ENCODE data around the gene SLC44A3.

The SLC44A3 gene

DNA sequence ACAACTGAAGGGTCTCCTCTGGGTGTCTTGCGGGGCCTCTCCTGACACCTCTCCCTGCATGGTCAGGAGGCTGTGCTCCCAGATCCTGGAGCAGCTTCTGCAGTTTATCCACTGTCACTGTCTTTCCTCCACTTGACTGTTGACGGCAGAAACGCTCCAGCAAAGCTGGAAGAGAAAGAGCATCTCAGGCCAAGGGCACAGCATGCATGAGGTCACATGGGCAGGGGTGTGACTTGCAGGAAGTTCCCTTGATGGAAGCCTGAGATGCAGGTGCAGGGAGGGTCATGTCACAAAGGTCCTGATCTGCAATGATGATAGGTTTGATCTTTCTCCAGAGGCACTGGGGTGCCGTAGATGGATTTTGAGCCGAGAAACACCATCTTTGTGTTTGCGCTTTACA is 23.3 kb downstream of the SLC44A3 start:
- no peak overlapping the region for H3K4me3 ChIP-seq (ENCODE audit: low read depth, low read length)
- POLR2A ChIA-PET = no interaction called here
- TF ChIP-seq, protein P1, sequence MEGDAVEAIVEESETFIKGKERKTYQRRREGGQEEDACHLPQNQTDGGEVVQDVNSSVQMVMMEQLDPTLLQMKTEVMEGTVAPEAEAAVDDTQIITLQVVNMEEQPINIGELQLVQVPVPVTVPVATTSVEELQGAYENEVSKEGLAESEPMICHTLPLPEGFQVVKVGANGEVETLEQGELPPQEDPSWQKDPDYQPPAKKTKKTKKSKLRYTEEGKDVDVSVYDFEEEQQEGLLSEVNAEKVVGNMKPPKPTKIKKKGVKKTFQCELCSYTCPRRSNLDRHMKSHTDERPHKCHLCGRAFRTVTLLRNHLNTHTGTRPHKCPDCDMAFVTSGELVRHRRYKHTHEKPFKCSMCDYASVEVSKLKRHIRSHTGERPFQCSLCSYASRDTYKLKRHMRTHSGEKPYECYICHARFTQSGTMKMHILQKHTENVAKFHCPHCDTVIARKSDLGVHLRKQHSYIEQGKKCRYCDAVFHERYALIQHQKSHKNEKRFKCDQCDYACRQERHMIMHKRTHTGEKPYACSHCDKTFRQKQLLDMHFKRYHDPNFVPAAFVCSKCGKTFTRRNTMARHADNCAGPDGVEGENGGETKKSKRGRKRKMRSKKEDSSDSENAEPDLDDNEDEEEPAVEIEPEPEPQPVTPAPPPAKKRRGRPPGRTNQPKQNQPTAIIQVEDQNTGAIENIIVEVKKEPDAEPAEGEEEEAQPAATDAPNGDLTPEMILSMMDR (IDR thresholded peaks at IDR 0.05; ENCODE audit: insufficient read depth, low read length, missing control alignments) = no peak
- CTCF ChIA-PET = interaction anchor here (1.2 to 15.3 kb wide), 3 partner anchors 10 to 200 kb away, joined by 3 to 384 read pairs (median 48); no protein-coding TSS in a partner anchor
- DNase-seq (ENCODE audit: low read depth, low spot score) = no peak

DNA sequence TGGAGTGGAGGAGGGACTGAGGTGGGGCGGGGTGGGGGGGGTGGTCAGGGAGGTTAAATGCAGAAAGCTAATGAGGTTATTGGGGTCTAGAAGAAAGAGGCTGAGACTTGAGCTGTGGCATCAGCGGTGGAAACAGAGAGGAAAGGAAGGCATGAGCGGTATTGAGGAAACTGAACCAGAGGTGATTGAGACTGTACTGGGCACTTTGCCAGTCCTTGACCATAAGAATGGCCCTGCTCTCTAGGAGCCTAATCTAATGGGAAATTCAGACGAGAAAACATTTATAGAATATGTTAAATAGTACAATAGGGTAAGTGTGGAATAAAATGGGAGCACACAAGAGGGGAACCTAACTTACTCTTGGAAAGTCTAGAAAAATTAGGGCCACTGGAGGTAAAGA is 23.7 kb downstream of the SLC44A3 start:
- DNase-seq (ENCODE audit: low read depth, low spot score) = no peak
- POLR2A ChIA-PET = no interaction called here
- no peak overlapping the region for H3K4me3 ChIP-seq (ENCODE audit: low read depth, low read length)
- CTCF ChIA-PET = interaction anchor here (5.5 to 15.3 kb wide), 2 partner anchors 10 to 193 kb away, joined by 48 to 384 read pairs; no protein-coding TSS in a partner anchor
- TF ChIP-seq, protein P1 (IDR thresholded peaks at IDR 0.05; ENCODE audit: insufficient read depth, low read length, missing control alignments) = no peak

DNA sequence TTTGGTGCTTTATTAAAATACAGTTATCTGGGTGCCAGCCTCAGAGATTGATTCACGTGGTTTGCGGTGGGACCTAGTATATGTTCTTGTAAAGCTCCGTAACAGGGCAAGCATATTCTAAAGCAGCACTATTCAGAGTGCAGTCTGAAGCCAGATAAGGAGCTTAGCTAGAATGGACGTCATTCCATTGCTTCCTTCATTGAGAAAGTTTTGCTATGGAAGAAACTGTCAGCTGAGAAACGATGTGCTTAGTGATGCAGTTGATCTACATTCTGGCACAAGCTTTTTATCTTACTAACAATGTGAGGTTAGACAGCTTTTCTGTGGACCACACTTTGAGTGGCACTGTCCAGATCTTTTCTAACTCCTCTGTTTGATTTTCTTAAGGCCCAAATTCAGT is 26.2 kb downstream of the SLC44A3 start:
- H3K4me3 ChIP-seq (ENCODE audit: low read depth, low read length) = no peak overlapping the region
- TF ChIP-seq, protein P1 (IDR thresholded peaks at IDR 0.05; ENCODE audit: insufficient read depth, low read length, missing control alignments) = no peak
- ChIA-PET CTCF (interaction anchor here (0.7 to 15.3 kb wide), 6 partner anchors 7 to 197 kb away, joined by 3 to 384 read pairs (median 14); no protein-coding TSS in a partner anchor), POLR2A (no interaction called here)
- no peak for DNase-seq (ENCODE audit: low read depth, low spot score)

DNA sequence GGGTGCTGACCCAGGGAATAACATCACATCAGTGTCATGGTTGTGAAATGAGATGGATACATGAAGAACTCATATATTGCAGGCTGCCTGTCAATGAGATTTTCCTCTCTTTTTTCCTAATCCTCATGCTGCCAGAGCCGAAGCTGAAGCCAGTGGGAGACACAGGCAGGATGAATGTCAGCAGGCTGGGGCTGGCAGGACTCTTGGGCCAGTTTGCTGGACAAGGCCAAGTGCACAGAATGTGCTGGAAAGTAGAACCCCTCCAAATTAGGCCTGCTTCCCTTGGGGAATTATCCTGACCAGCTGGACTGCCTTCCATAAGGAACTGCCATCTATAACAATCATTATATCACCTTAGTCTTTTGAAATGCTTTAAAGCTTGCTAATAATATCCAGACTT is 31.4 kb downstream of the SLC44A3 start:
- ChIA-PET POLR2A (no interaction called here), CTCF (interaction anchor here (1.0 to 15.3 kb wide), 8 partner anchors 7 to 196 kb away, joined by 3 to 384 read pairs (median 84); no protein-coding TSS in a partner anchor)
- no peak overlapping the region for H3K4me3 ChIP-seq (ENCODE audit: low read depth, low read length)
- no peak for DNase-seq (ENCODE audit: low read depth, low spot score)
- TF ChIP-seq, protein P1 (IDR thresholded peaks at IDR 0.05; ENCODE audit: insufficient read depth, low read length, missing control alignments) = no peak

DNA sequence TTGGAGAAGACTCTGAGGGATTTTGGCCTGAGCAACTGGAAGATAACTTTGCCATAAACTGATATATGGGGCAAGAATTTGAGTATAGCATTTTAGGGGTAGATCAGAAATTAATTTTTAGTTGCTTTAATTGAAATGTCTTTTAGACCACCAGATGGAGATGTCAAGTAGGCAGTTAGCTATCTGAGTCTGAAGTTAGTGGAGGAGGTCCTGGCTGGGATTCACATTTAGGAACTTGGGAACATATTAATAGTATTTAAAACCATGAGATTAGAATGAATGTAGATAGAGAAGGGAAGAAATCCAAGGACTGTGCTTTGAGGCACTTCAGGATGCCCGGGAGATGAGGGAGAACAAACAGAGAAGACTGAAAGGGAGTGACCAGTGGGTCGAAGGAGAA is 32.6 kb downstream of the SLC44A3 start:
- TF ChIP-seq, protein P1 (IDR thresholded peaks at IDR 0.05; ENCODE audit: insufficient read depth, low read length, missing control alignments) = no peak
- POLR2A ChIA-PET = no interaction called here
- no peak overlapping the region for H3K4me3 ChIP-seq (ENCODE audit: low read depth, low read length)
- no peak for DNase-seq (ENCODE audit: low read depth, low spot score)
- CTCF ChIA-PET = interaction anchor here (1.0 to 15.3 kb wide), 14 partner anchors 8 to 220 kb away, joined by 3 to 384 read pairs (median 31); partner anchors contain the start of gene ALG14

DNA sequence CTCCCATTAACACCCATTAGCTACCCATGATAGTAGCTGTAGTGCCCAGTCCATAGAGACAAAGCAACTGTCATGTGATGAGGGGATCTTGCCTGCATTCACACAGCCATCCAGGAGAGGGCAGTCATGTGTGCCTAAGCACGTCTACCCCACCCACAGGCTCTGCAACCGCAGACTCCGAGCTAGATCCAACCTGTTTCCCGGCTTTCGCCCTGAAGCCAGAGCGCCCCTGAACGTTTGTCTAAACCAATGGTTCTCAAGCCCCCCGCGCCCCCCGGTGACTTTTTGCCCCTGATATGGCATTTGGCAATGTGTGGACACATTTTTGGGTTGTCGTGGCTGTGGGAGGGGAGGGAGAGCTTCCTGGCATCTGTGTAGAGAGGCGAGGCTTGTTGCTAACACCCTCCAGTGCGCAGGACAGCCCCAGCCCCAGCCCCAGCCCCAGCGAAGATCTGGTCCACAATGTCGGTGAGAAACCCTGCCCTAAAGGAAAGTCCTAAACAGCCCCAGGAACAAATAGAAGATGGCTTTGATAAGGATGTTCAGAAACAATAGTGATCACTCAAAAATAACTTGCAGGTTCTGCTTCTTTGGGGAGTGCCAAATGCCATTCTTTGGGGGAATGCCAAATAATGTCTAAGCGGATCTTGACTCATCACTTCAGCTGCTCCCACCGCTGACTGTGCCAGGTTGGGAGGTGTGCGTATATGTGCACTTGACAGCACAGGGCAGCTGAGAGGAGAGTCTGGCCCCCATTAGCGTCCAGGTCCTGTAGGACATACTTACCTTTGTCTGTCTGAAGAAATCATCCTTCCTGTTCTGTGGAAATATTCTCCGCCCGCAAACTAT is 34.5 kb downstream of the SLC44A3 start:
- ChIA-PET CTCF (interaction anchor here (0.6 to 15.3 kb wide), 58 partner anchors 9 to 455 kb away, joined by 3 to 384 read pairs (median 6); partner anchors contain the start of genes ALG14, CNN3 and RWDD3), POLR2A (interaction anchor here (0.7 to 2.2 kb wide), 9 partner anchors 11 to 189 kb away, joined by 3 to 16 read pairs (median 5); partner anchors contain the start of gene CNN3)

More for the DNA sequence above, 34.5 kb downstream of the SLC44A3 start:
- TF ChIP-seq, protein P1 (IDR thresholded peaks at IDR 0.05; ENCODE audit: insufficient read depth, low read length, missing control alignments) = peak; percentile 94
- peak overlapping the region; percentile 56 for H3K4me3 ChIP-seq (ENCODE audit: low read depth, low read length)
- DNase-seq (ENCODE audit: low read depth, low spot score) = peak; percentile 55

All from AG04449 (cell line).